K562 (cell line): ENCODE measurements around the gene SYNRG. TPM values are rescaled to one million over a fixed set of nuclear protein-coding genes. Genes with fewer than 3 reads are reported as not detected.

Source experiments
- CC2D1A ChIP-seq: fragments of 450-650 bp; IDR thresholded peaks from 2 replicates; pipeline ENCODE4 v1.6.1; 2017; ENCODE audit warnings: mild to moderate bottlenecking
- CCNT2 ChIP-seq: IDR thresholded peaks from 2 replicates; pipeline ENCODE4 v1.6.1; 2011; ENCODE audit warnings: borderline replicate concordance, low read depth, mild to moderate bottlenecking, moderate library complexity, mixed read lengths, low read length; ENCODE audit not compliant: insufficient read length; ENCODE audit errors: extremely low read depth
- FOXJ2 ChIP-seq: fragments of 200-800 bp; sonication (Bioruptor generic); IDR thresholded peaks from 2 replicates; pipeline ENCODE4 v1.6.1; 2016; ENCODE audit warnings: missing genetic modification characterization, missing compliant biosample characterization
- FOXP1 ChIP-seq: sonication (generic); formaldehyde crosslinking; IDR thresholded peaks from 2 replicates; pipeline ENCODE4 v1.8.0; 2022; ENCODE audit warnings: mild to moderate bottlenecking, missing genetic modification reagents
- IRF1 ChIP-seq: sonication (generic); formaldehyde crosslinking; IDR thresholded peaks from 2 replicates; pipeline ENCODE4 v1.8.0; 2022; ENCODE audit warnings: missing genetic modification reagents, mild to moderate bottlenecking, borderline replicate concordance
- JUNB ChIP-seq: fragments of 450-650 bp; formaldehyde crosslinking; conservative IDR thresholded peaks from 2 replicates; pipeline ENCODE4 v1.4.0; 2020; ENCODE audit warnings: mild to moderate bottlenecking
- NCOA4 ChIP-seq: fragments of 450-650 bp; IDR thresholded peaks from 2 replicates; pipeline ENCODE4 v1.6.1; 2018; ENCODE audit warnings: mild to moderate bottlenecking; ENCODE audit not compliant: partially characterized antibody
- NR2C2 ChIP-seq, 2 experiments: fragments of 200-800 bp in 1 of 2; sonication (Bioruptor generic) in 1 of 2; sonication (generic) in 1 of 2; formaldehyde crosslinking in 1 of 2; IDR thresholded peaks; 2 replicates each; pipeline versions ENCODE4 v1.6.1 to v1.8.0; 2016 to 2022; ENCODE audit warnings: mild to moderate bottlenecking in 1 of 2, missing compliant biosample characterization in 1 of 2, missing genetic modification characterization in 1 of 2, missing genetic modification reagents in 1 of 2
- RBFOX2 ChIP-seq: fragments of 200-400 bp; formaldehyde crosslinking; IDR thresholded peaks from 2 replicates; pipeline ENCODE4 v1.6.1; 2017; ENCODE audit warnings: low read depth, mild to moderate bottlenecking, low read length, moderate library complexity
- YY1 ChIP-seq, 3 experiments: IDR thresholded peaks; 2 replicates each; pipeline ENCODE4 v1.6.1; 2011; ENCODE audit warnings: low read length in 2 of 3, mild to moderate bottlenecking in 2 of 3, moderate library complexity in 2 of 3, borderline replicate concordance in 1 of 3, control low read depth in 1 of 3, low read depth in 1 of 3; ENCODE audit not compliant: insufficient read depth in 3 of 3, insufficient replicate concordance in 2 of 3, control insufficient read depth in 1 of 3, insufficient read length in 1 of 3; ENCODE audit errors: extremely low read depth in 1 of 3
- ZNF280B ChIP-seq: fragments of 250-450 bp; sonication (Bioruptor Pico); IDR thresholded peaks from 2 replicates; pipeline ENCODE4 v1.5.1; 2021; ENCODE audit warnings: mild to moderate bottlenecking
- ZNF586 ChIP-seq: fragments of 450-650 bp; formaldehyde crosslinking; conservative IDR thresholded peaks from 2 replicates; pipeline ENCODE4 v1.4.0; 2020; ENCODE audit warnings: mild to moderate bottlenecking, moderate library complexity
- ZSCAN29 ChIP-seq: fragments of 450-650 bp; IDR thresholded peaks from 2 replicates; pipeline ENCODE4 v1.6.1; 2017
- polyA plus RNA-seq, 8 experiments: library from polyadenylated mRNA; depleted of rRNA in 4 of 8; stranded (reverse) in 5 of 8; unstranded in 3 of 8; fragments of >200 nt; fragmentation: Nextera tagmentation in 2 of 8; fragmentation: Illumina TruSeq in 1 of 8; extraction: Ambion mirVana in 2 of 8; extraction: Trizol in 1 of 8; gene quantifications; 2 replicates each; pipeline versions ENCODE4 v1.2.1 to v1.2.3, GENCODE V29; 2011 to 2014; ENCODE audit warnings: inconsistent platforms in 1 of 8, missing spikeins in 1 of 8
- total RNA-seq, 7 experiments: library from RNA; depleted of rRNA in 6 of 7; stranded (reverse); fragments of >200 nt in 6 of 7; fragmentation: Illumina TruSeq in 2 of 7; extraction: Trizol in 2 of 7; gene quantifications; 2 replicates each; pipeline versions ENCODE4 v1.2.1 to v1.2.3, GENCODE V29; 2011 to 2021; ENCODE audit warnings: low replicate concordance in 1 of 7
- TF ChIP-seq, protein P1 (sequence below): sonication (generic); formaldehyde crosslinking; IDR thresholded peaks from 2 replicates; pipeline ENCODE4 v1.8.1; 2023; ENCODE audit warnings: mild to moderate bottlenecking, missing genetic modification reagents

The SYNRG gene
- total and polyA plus RNA-seq, 9 of the 15 experiments (the other 6 are each of a cell fraction or from before 2014, with no cell fraction given): 2.9 to 28.2 (median 15.1) TPM

GRCh38 chr17:37490638-37491614, 118.3 kb downstream of the SYNRG start (continued):
- TF ChIP-seq CCNT2: no peak
- TF ChIP-seq ZNF280B (CRISPR knock-in tag): no peak
- TF ChIP-seq FOXJ2 (tag): no peak
- TF ChIP-seq CC2D1A: no peak
- no peak for TF ChIP-seq FOXP1 (CRISPR knock-in tag)
- TF ChIP-seq, protein P1, sequence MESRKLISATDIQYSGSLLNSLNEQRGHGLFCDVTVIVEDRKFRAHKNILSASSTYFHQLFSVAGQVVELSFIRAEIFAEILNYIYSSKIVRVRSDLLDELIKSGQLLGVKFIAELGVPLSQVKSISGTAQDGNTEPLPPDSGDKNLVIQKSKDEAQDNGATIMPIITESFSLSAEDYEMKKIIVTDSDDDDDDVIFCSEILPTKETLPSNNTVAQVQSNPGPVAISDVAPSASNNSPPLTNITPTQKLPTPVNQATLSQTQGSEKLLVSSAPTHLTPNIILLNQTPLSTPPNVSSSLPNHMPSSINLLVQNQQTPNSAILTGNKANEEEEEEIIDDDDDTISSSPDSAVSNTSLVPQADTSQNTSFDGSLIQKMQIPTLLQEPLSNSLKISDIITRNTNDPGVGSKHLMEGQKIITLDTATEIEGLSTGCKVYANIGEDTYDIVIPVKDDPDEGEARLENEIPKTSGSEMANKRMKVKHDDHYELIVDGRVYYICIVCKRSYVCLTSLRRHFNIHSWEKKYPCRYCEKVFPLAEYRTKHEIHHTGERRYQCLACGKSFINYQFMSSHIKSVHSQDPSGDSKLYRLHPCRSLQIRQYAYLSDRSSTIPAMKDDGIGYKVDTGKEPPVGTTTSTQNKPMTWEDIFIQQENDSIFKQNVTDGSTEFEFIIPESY (CRISPR knock-in tag): no peak
- TF ChIP-seq NR2C2 (CRISPR knock-in tag; IDR thresholded peaks at IDR 0.05): no peak
- TF ChIP-seq NR2C2 (tag; IDR thresholded peaks at IDR 0.05): no peak
- peak; percentile 38; the same call in 1 of the 2 replicates for TF ChIP-seq RBFOX2
- TF ChIP-seq NCOA4: no peak
- TF ChIP-seq IRF1 (CRISPR knock-in tag): no peak
- TF ChIP-seq ZNF586: no peak
- no peak for TF ChIP-seq JUNB (CRISPR knock-in tag)
- TF ChIP-seq ZSCAN29: no peak
- TF ChIP-seq YY1 (IDR thresholded peaks at IDR 0.05; ENCODE audit: borderline replicate concordance in 1 of 3, control insufficient read depth in 1 of 3, extremely low read depth in 1 of 3, insufficient read depth in 3 of 3, insufficient read length in 1 of 3, insufficient replicate concordance in 2 of 3, low read depth in 1 of 3, low read length in 2 of 3): peak in 1 of 3 experiments; percentile 68
